ENCODE results near the gene TMA7B. TPM values are rescaled to one million over a fixed set of nuclear protein-coding genes. Genes with fewer than 3 reads are reported as not detected.

TMA7B gene
- total and polyA plus RNA-seq, 8 donors = 0.17 to 0.42 (median 0.24) TPM

DNA sequence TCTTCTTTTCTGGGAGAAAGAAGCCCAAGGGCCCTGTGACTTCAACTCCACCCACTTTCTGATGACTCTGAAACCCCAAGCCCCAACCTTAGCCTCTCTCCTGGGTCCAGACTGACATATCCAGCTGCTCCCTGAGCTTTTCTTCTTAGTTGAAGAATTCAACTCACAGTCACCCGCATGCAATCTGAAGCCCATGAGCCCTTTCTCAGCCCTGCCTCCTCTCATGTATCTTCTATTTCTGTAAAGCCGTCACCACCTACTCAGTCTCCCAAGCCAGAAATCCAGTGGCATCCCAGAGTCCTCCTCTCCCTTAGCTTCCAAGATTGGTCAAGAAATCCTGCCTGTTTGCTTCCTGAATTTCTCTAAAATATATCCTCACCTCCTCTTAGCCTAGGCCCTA is 7.1 kb upstream of the TMA7B start:
- TF ChIP-seq, protein P1, sequence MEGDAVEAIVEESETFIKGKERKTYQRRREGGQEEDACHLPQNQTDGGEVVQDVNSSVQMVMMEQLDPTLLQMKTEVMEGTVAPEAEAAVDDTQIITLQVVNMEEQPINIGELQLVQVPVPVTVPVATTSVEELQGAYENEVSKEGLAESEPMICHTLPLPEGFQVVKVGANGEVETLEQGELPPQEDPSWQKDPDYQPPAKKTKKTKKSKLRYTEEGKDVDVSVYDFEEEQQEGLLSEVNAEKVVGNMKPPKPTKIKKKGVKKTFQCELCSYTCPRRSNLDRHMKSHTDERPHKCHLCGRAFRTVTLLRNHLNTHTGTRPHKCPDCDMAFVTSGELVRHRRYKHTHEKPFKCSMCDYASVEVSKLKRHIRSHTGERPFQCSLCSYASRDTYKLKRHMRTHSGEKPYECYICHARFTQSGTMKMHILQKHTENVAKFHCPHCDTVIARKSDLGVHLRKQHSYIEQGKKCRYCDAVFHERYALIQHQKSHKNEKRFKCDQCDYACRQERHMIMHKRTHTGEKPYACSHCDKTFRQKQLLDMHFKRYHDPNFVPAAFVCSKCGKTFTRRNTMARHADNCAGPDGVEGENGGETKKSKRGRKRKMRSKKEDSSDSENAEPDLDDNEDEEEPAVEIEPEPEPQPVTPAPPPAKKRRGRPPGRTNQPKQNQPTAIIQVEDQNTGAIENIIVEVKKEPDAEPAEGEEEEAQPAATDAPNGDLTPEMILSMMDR (IDR thresholded peaks at IDR 0.05) = no peak
- Histone ChIP-seq H3K4me3 (no peak overlapping the region), H3K36me3 (no peaks in the 10 kb centered on the region), H3K9me3 (no peaks in the 10 kb centered on the region), H3K4me1 (peaks cover 0 to 11% of the 10 kb centered on the region in 2 donors), H3K27me3 (peaks cover 0 to 60% of the 10 kb centered on the region in 2 donors), H3K27ac (no peak overlapping the region)
- intact Hi-C loops (cut with DNase I) = no loop called here
- DNase-seq (no peak), ATAC-seq (no peak)

DNA sequence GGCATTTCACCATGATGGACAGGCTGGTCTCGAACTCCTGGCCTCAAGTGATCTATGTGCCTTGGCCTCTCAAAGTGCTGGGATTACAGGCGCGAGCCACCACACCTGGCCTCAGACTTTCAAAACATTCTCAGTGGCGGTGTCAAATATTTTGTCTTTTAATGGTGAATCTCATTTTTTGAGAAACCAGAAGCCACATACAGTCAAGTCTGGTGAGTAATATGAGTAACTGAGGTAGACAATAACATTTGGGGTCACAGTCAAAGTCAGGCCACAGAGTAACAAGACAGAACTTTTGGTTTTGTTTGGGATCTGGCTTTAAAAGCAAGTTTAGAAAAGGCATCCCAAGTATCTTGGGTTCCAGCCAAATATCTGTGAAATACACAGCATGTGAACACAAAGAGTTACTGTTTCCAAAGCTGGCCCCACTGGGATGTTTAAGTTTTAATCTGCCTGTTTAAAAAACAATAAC is 5.6 kb upstream of the TMA7B start:
- Histone ChIP-seq H3K4me1 (peaks cover 0 to 20% of the 10 kb centered on the region in 2 donors), H3K9me3 (no peaks in the 10 kb centered on the region), H3K27me3 (peaks cover 0 to 64% of the 10 kb centered on the region in 2 donors), H3K27ac (no peak overlapping the region), H3K4me3 (no peak overlapping the region), H3K36me3 (no peaks in the 10 kb centered on the region)
- DNase-seq (peak in 2 of 4 donors; percentile 40 to 48), ATAC-seq (no peak)
- TF ChIP-seq, protein P1 (IDR thresholded peaks at IDR 0.05) = no peak
- intact Hi-C loops (cut with DNase I) = no loop called here

DNA sequence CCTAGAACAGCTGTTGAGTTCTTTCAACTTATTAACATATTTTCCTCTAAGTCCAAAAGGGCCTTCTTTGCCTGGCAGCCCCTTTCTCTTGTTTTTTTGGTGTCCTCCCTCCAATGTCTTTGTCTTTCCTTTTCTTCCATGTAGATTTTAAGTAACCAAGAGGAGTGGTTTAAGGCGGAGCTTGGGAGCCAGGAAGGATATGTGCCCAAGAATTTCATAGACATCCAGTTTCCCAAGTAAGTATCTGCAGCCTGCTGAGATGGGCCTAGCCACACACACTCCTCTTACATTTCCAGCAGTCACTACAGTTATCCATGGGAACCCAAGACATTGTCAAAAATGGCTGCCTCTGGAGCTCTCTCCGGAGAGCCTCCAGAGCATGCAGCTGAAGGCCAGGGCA is 4.5 kb upstream of the TMA7B start:
- Histone ChIP-seq H3K27me3 (peaks cover 0 to 55% of the 10 kb centered on the region in 2 donors), H3K4me1 (peaks cover 0 to 30% of the 10 kb centered on the region in 2 donors), H3K9me3 (no peaks in the 10 kb centered on the region), H3K36me3 (no peaks in the 10 kb centered on the region), H3K4me3 (no peak overlapping the region), H3K27ac (no peak overlapping the region)
- DNase-seq = no peak
- TF ChIP-seq, protein P1 (IDR thresholded peaks at IDR 0.05) = no peak
- intact Hi-C loops (cut with DNase I) = no loop called here
- ATAC-seq = no peak

DNA sequence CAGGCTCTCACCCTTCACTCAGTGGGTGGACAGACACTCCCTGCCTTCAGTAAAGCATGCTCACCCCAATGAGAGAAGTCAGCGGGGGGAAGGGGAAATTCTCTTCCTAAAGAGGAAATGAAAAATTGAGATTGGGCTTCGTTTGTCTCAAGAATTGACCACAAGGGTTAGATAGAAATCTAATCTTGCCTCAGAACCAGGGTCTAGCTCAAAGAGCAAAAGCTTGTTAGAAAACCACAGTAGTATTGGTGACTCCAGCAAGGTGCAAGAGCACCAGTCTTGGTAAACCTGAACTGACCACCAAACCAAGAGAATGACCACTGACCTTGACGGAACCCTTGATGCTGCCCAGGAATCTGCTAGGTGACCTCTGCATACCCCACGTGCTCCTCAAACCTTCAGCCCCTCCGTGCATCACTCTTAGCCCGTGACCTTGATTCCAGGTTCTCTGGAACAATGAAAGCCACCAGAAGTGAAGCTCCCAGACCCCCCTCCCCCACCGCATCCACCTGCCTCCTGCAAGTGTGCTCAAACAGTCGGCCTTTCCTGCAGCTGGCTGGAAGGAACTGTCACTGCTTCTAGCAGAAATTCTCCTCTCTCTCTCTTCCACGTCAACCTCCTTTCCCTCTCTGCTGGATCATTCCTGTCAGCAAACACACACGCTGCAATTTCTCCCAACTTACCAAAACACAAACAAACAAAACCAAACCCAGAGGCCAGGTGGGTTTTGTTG is 3.1 kb upstream of the TMA7B start:
- Histone ChIP-seq H3K36me3 (no peaks in the 10 kb centered on the region), H3K27ac (no peak overlapping the region), H3K27me3 (peaks cover 0 to 41% of the 10 kb centered on the region in 2 donors), H3K4me3 (no peak overlapping the region), H3K4me1 (peaks cover 0 to 41% of the 10 kb centered on the region in 2 donors), H3K9me3 (no peaks in the 10 kb centered on the region)
- intact Hi-C loops (cut with DNase I) = no loop called here
- ATAC-seq (no peak), DNase-seq (no peak)
- TF ChIP-seq, protein P1 (IDR thresholded peaks at IDR 0.05) = no peak

DNA sequence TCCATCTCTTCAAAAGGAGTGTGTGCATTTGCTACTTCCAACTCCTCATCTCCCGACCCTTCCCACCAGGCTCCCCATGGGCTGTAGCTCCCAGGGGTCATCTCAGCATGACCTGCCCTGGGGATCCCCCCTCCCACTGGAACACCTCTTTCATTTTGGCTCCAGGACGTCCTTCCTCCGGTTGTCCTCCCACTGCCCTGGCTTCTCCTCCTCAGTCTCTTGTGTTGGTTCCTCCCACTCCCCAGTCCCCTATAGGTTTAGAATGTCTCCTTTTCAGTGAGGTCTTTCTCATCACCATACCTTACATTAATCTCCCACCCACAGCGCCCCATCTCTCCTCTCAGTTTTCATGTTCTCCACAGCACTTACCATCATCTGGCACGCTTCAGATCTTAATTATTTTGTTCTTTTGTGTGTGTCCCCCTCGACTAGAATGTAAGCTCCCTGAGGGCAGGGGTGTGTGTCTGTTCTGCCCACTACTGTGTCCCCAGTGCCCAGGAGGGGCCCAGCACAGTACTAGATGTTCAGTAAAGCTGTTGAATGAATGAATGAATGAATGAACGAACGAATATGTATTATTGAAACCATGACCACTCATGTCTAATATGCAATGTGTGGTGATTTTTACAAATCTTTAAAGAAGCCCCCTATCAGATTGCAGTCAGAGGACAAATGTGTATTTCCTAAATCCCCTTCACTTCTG is 2.0 kb upstream of the TMA7B start:
- Histone ChIP-seq H3K9me3 (no peaks in the 10 kb centered on the region), H3K27ac (no peak overlapping the region), H3K36me3 (no peaks in the 10 kb centered on the region), H3K4me3 (no peak overlapping the region), H3K27me3 (peaks cover 0 to 33% of the 10 kb centered on the region in 2 donors), H3K4me1 (peaks cover 0 to 50% of the 10 kb centered on the region in 2 donors)
- no peak for DNase-seq
- no peak for ATAC-seq
- intact Hi-C loops (cut with DNase I) = no loop called here
- TF ChIP-seq, protein P1 (IDR thresholded peaks at IDR 0.05) = no peak

All from left lung (tissue), 10 donors.